Fibroblast of mammary gland (primary cell): Measurements from ENCODE around the gene CRIM1.

Experiments used
- DNase-seq: peaks from one replicate; pipeline ENCODE4 v3.0.0-alpha.2; 2010; ENCODE audit warnings: low read depth
- H3K4me3 ChIP-seq: 2 replicates; pipeline ENCODE4 v1.5.1; 2011; ENCODE audit warnings: low read depth, mild to moderate bottlenecking, low read length, moderate library complexity; ENCODE audit not compliant: control insufficient read depth
- TF ChIP-seq, protein P1 (sequence below): conservative IDR thresholded peaks from 2 replicates; pipeline ENCODE4 v1.5.1; 2011; ENCODE audit warnings: low read depth, low read length, inconsistent platforms; ENCODE audit not compliant: control insufficient read depth, insufficient read depth

Gene CRIM1

DNA sequence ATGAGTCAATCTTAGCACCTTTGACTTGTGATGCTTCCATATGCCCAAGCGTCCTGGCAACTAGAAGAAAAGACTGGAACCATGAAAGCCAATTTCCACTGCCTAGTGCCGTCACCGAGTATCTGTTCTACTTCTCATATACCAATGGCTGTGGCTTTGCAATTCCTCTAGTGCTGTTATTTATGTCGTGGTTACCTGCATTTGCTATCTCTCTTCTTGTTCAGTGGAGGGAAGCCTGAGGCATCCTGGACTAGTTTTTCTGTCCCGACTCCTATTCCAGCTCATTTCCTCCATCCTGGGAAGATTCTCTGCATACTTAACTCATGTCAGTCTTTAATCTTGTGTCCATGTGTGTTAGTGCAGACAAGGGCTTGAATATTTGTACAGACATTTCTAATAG is 124.5 kb downstream of the CRIM1 start:
- TF ChIP-seq, protein P1, sequence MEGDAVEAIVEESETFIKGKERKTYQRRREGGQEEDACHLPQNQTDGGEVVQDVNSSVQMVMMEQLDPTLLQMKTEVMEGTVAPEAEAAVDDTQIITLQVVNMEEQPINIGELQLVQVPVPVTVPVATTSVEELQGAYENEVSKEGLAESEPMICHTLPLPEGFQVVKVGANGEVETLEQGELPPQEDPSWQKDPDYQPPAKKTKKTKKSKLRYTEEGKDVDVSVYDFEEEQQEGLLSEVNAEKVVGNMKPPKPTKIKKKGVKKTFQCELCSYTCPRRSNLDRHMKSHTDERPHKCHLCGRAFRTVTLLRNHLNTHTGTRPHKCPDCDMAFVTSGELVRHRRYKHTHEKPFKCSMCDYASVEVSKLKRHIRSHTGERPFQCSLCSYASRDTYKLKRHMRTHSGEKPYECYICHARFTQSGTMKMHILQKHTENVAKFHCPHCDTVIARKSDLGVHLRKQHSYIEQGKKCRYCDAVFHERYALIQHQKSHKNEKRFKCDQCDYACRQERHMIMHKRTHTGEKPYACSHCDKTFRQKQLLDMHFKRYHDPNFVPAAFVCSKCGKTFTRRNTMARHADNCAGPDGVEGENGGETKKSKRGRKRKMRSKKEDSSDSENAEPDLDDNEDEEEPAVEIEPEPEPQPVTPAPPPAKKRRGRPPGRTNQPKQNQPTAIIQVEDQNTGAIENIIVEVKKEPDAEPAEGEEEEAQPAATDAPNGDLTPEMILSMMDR = no peak

DNA sequence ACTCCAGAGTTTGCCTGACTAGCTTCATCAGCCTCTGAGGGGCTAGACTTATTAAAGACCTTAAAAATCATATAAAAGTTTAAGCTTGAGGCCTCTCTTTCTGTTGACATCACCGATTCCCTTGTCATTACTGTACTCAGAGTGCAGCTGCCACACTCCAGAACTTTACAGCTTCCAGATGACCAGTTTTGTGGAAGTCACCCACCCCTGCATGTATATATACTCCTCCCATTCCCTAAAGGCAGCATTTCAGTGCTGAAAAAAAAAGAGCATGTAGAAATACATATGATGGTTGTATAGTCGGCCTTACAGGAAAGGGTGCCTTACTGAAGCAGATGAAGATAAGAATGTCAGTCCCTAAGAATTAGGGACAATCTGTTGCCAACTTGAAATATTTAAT is 125.1 kb downstream of the CRIM1 start:
- no peak overlapping the region for H3K4me3 ChIP-seq
- no peak for DNase-seq
- TF ChIP-seq, protein P1 = no peak

More for the DNA sequence above, 124.5 kb downstream of the CRIM1 start:
- no peak overlapping the region for H3K4me3 ChIP-seq
- no peak for DNase-seq

DNA sequence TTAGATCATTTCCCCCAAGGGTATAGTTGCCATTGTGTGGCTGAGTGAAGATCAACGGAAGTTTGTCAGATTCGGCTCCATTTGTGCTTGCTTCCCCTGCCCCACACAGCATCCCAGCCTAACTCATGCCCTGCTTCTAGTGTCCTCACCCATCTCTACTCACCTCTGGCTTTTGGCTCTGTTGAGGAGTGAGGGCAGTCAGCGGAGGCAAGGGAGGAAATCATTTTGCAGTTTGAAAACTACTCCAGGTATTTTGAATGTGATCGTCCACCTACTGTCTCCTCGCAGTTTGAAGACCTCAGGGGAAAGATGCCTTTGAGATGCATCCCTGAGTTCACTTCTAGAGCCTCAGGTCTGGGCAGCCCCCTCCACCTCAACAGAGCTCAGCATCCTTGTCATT is 126.1 kb downstream of the CRIM1 start:
- H3K4me3 ChIP-seq = no peak overlapping the region
- TF ChIP-seq, protein P1 = no peak
- no peak for DNase-seq

DNA sequence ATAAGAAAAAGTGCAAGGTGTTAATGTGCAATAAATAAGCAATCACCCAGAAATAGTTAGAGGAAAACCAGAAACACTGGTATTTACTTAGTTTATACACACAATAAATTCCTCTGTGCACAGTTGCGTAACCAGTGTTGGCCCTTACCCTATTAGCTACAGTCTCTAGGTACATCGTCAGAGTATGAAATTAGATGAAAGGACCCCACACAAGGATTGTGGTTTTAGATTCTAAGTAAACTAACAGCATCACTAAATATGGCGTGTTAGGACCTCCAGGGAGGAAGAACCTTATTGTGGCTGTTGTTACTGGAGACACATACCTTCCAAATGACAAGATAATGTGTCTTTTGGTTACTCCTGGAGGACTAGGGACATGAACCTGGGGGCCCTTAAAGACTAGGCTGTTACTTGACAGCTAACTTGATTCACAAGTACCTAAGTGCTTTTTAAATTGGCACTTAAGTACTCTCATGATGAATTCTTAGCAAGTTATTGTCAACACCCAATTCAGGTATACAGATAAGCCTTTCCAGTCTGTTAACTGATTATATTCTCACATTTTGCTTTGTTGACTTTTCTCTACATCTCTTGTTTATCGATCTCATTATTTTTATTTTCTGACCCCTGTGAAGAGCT is 127.1 kb downstream of the CRIM1 start:
- no peak overlapping the region for H3K4me3 ChIP-seq
- peak; percentile 67 for DNase-seq
- TF ChIP-seq, protein P1 = no peak

DNA sequence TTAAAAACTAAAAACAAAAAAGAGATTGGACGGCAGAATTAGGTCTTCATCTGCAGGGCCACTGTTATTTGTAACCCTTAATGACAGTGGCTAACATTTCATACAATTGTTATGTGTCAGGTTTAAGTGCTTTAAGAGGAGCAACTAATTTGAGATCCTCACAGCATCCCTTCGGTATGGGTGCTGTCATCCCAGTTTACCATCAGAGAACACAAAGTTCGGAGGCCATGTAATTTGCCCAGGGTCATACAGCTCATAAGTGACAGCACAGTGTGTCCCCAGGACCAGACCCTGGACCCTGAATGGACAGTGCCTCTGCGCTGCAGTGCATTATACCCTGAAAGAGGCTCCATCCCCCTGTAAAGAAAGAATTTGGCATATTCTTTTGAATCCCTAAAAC is 127.7 kb downstream of the CRIM1 start:
- no peak for DNase-seq
- H3K4me3 ChIP-seq = no peak overlapping the region
- TF ChIP-seq, protein P1 = no peak

- H3K4me3 ChIP-seq = no peak overlapping the region
- DNase-seq = no peak
- TF ChIP-seq, protein P1 = no peak
These were observed 128.9 kb downstream of the CRIM1 start for GRCh38 chr2:36484454-36484853.

DNA sequence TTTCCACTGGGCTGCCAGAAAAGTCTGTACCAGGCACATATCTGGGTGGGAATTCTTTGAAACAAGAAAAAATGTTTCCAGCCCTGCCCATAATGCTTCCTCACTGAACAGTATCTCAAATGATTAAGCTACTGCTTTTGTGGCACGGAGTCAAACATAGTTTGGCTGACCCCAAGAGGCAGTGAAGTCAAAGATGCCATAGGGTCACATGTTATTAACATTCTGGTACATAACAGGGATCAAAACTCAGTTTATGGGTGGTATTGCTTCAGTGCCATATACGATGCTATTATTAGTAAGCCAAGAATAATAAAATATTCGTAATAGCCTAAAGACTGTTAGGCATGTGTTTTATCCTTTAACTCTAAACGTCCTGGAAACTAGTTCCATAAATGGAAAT is 129.9 kb downstream of the CRIM1 start:
- TF ChIP-seq, protein P1 = no peak
- no peak overlapping the region for H3K4me3 ChIP-seq
- DNase-seq = peak; percentile 85
